HG03575 (cell line): ENCODE results near the gene XPC.

Experiments
- ATAC-seq: cut with Tn5 transposase; IDR thresholded peaks from one replicate; pipeline ENCODE4 v1.9.1; 2021; ENCODE audit not compliant: unreplicated experiment, insufficient number of reproducible peaks, low FRiP score; ENCODE audit errors: extremely low read depth

The XPC gene

DNA sequence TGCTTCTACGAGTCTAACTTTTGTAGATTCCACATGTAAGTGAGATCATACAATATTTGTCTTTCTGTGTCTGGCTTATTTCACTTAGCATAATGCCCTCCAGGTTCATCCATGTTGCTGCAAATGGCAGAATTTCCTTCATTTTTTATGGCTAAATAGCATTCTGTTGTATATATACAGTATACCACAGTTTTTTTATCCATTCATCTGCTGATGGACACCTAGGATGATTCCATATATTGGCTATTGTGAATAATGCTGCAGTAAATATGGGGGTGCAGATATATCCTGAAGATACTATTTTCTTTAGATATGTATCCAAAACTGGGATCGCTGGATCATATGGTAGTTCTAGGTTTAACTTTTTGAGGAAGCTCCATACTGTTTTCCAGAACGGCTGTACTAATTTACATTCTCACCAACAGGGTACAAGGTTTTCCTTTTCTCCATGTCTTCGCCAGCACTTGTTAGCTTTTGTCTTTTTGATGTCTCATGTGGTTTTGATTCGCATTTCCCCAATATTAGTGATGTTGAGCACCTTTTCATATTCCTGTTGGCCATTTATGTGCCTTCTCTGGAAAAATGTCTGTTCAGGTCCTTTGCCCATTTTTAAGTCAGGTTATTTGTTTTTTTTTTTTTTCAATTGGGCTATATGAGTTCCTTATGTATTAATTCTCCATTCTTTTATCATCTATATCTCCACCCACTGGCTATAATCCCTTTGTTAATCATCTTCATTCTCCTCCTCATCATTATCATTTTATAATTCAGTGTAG lies 80.6 kb downstream of the XPC start:
- ATAC-seq, result no peak

DNA sequence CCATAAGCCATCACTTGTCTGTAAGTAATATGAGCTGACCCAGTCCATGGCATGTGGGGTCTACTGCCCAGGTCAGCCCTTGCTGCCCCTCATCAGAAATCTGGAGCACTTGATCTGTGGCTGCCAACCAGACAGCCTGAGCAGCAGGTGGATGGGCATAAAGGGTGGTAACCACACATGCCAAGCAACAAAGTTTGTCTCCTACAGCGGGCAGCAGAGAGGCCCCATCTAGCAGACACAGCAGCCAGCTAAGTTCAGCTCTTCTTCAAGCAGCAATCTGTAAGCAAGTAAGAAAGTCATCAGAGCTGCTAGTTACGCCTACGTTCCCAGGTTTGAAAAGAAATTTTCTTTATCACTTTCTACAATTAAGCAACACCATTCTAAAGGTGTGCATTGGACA lies 81.7 kb downstream of the XPC start:
- ATAC-seq, result no peak
